HG03439 (cell line): Measurements from ENCODE around the gene PCDHGA12.
"Not testable (repeated sequence)": the region's sequence is repeated elsewhere in the genome, so short reads cannot be mapped to it uniquely, and the experiment has no call there.

Experiments
- ATAC-seq: cut with Tn5 transposase; IDR thresholded peaks from one replicate; pipeline ENCODE4 v1.9.1; 2021; ENCODE audit warnings: mild to moderate bottlenecking, moderate library complexity; ENCODE audit not compliant: unreplicated experiment

The PCDHGA12 gene

DNA sequence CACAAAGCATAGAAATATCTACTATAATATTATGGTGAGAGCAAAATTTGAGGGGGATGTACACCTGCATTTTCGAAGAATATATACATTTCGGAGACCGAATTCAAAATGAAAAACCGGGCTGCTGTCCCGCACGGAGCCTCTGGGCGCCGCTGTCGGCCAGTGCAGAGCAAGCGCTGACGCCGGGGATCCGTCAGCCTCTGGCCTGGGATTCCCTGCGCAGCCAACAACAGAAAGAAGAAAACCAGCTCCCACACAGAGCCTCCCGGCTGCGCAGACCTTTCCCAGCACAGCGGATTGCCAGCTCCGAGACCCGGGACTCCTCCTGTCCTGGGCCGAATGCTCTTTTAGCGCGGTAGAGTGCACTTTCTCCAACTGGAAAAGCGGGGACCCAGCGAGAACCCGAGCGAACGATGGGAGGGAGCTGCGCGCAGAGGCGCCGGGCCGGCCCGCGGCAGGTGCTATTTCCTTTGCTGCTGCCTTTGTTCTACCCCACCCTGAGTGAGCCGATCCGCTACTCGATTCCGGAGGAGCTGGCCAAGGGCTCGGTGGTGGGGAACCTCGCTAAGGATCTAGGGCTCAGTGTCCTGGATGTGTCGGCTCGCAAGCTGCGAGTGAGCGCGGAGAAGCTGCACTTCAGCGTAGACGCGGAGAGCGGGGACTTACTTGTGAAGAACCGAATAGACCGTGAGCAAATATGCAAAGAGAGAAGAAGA lies 22.4 kb upstream of the PCDHGA12 start, which contains the start of gene PCDHGB6:
Gene PCDHGB6 (plus strand): TSS at position 232 of the 716 bp plus-strand sequence. CDS start 182 bp downstream, at position 414.
- ATAC-seq: not testable (repeated sequence)

DNA sequence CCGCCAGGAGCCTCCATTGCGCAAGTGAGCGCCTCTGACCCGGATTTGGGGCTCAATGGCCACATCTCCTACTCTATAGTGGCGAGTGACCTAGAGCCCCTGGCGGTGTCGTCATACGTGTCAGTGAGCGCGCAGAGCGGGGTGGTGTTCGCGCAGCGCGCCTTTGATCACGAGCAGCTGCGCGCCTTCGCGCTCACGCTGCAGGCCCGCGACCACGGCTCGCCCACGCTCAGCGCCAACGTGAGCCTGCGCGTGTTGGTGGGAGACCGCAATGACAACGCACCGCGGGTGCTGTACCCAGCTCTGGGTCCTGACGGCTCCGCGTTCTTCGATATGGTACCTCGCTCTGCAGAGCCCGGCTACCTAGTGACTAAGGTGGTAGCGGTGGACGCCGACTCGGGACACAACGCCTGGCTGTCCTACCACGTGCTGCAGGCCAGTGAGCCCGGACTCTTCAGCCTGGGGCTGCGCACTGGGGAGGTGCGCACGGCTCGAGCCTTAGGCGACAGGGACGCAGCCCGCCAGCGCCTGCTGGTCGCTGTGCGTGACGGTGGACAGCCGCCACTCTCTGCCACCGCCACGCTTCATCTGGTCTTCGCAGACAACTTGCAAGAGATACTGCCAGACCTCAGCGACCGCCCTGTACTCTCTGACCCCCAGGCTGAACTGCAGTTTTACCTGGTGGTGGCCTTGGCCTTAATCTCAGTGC lies 20.6 kb upstream of the PCDHGA12 start:
- no peak for ATAC-seq

DNA sequence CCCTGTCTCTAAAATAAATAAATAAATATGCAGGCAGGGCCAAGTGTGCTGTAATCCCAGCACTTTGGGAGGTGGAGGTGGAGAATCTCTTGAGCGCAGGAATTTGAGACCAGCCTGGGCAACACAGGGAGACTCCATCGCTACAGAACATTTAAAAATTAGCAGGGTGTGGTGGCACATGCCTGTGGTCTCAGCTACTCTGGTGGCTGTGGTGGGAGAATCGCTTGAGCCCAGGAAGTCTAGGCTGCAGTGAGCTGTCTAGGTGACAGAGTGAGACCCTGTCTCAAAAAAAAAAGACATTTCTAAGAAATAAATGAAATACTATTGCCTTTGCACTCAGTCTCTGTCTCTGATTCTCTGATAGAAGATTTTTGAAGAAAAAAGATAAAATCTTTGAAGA lies 18.7 kb upstream of the PCDHGA12 start:
- ATAC-seq: no peak

DNA sequence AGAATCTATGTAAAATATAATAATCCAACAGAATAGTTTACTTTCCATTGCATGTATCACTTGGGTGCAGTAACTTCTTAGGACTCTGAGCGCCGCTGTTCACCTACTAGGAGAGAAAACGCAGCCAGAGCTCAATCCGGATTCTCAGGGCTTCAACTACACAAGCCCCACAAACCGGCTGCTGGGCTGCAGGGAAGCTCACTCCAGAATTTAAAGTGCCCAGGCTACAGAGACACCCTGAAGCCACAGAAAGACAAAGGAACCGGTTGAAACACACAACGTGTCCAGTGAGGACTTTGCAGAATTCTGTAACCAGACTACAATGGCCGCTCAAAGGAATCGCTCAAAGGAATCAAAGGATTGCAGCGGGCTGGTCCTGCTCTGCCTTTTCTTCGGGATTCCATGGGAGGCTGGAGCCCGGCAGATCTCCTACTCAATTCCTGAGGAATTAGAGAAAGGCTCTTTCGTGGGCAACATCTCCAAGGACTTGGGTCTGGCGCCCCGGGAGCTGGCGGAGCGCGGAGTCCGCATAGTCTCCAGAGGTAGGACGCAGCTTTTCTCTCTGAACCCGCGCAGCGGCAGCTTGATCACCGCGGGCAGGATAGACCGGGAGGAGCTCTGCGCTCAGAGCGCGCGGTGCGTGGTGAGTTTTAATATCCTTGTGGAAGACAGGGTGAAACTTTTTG lies 17.3 kb upstream of the PCDHGA12 start, which contains the start of gene PCDHGA10:
Gene PCDHGA10 (plus strand): TSS at position 134 of the 686 bp plus-strand sequence. CDS start 189 bp downstream, at position 323.
- ATAC-seq: peak; percentile 70

DNA sequence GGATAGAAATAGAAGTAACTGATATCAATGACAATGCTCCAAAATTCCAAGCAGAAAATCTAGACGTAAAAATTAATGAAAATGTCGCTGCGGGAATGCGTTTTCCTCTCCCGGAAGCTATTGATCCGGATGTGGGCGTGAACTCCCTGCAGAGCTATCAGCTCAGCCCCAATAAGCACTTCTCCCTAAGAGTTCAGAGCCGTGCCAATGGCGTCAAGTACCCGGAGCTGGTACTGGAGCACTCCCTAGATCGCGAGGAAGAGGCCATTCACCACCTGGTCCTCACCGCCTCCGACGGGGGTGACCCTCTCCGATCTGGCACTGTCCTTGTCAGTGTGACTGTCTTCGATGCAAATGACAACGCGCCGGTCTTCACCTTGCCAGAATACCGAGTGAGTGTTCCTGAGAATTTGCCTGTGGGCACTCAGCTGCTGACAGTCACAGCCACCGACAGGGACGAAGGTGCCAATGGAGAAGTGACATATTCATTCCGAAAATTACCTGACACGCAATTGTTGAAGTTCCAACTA lies 16.7 kb upstream of the PCDHGA12 start:
- no peak for ATAC-seq

DNA sequence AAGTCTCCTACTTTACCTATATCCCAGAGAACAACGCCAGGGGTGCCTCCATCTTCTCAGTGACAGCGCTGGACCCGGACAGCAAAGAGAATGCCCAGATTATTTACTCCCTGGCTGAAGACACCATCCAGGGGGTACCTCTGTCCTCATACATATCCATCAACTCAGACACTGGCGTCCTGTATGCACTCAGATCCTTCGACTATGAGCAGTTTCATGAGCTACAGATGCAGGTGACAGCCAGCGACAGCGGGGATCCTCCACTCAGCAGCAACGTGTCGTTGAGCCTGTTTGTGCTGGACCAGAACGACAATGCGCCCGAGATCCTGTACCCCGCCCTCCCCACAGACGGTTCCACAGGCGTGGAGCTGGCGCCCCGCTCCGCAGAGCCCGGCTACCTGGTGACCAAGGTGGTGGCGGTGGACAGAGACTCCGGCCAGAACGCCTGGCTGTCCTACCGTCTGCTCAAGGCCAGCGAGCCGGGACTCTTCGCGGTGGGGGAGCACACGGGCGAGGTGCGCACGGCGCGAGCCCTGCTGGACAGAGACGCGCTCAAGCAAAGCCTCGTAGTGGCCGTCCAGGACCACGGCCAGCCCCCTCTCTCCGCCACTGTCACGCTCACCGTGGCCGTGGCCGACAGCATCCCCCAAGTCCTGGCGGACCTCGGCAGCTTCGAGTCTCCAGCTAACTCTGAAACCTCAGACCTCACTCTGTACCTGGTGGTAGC lies 15.6 kb upstream of the PCDHGA12 start:
- ATAC-seq: not testable (repeated sequence)

DNA sequence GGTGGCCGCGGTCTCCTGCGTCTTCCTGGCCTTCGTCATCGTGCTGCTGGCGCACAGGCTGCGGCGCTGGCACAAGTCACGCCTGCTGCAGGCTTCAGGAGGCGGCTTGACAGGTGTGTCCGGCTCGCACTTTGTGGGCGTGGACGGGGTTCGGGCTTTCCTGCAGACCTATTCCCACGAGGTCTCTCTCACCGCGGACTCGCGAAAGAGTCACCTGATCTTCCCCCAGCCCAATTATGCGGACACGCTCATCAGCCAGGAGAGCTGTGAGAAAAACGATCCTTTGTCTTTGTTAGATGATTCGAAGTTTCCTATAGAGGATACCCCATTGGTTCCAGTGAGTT lies 15.1 kb upstream of the PCDHGA12 start:
- not testable (repeated sequence) for ATAC-seq

DNA sequence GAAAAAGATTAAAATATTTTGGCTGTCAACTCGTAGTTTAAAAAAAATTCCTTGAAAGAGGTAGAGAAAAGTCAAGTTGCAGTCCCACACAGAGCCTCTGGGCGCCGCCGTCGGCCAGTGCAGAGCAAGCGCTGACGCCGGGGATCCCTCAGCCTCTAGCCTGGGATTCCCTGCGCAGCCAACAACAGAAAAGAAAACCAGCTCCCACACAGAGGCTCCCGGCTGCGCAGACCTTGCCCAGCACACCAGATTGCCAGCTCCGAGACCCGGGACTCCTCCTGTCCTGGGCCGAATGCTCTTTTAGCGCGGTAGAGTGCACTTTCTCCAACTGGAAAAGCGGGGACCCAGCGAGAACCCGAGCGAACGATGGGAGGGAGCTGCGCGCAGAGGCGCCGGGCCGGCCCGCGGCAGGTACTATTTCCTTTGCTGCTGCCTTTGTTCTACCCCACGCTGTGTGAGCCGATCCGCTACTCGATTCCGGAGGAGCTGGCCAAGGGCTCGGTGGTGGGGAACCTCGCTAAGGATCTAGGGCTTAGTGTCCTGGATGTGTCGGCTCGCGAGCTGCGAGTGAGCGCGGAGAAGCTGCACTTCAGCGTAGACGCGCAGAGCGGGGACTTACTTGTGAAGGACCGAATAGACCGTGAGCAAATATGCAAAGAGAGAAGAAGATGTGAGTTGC lies 12.7 kb upstream of the PCDHGA12 start, which contains the start of gene PCDHGB7:
Gene PCDHGB7 (plus strand): TSS at position 184 of the 679 bp plus-strand sequence. CDS start 183 bp downstream, at position 367.
- not testable (repeated sequence) for ATAC-seq

DNA sequence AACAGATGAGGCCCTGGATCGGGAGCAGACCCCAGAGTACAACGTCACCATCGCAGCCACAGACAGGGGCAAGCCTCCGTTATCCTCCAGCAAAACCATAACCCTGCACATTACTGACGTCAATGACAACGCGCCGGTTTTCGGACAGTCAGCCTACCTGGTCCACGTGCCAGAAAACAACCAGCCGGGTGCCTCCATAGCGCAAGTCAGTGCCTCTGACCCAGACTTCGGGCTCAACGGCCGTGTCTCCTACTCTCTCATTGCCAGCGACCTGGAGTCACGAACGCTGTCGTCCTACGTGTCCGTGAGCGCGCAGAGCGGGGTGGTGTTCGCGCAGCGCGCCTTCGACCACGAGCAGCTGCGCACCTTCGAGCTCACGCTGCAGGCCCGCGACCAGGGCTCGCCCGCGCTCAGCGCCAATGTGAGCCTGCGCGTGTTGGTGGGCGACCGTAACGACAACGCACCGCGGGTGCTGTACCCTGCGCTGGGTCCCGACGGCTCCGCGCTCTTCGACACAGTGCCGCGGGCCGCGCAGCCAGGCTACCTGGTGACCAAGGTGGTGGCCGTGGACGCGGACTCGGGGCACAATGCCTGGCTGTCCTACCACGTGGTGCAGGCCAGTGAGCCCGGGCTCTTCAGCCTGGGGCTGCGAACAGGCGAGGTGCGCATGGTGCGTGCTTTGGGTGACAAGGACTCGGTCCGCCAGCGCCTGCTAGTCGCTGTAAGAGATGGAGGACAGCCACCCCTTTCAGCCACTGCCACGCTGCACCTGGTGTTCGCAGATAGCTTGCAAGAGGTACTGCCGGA lies 11.0 kb upstream of the PCDHGA12 start:
- no peak for ATAC-seq

DNA sequence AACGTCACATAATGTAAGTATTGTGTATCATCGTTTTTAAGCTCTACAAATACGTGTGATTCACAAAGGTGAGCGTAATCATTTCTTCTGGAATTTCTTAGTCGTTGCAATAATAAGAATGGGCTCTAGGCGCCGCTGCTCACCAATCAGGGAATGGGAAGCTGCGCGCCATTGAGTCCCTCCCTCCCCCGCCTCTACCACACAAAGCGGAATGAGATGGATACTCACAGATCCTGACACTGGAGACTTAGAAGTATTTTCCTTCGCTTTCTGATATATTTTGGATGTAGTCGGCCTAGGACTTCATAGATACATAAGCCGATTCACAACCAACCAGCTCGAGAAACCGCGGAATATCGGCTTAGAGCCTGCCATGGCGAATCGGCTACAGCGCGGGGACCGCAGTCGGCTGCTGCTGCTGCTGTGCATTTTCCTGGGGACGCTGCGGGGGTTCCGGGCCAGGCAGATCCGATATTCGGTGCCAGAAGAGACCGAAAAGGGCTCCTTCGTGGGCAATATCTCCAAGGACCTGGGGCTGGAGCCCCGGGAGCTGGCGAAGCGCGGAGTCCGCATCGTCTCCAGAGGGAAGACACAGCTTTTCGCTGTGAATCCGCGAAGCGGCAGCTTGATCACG lies 9.3 kb upstream of the PCDHGA12 start, which contains the start of gene PCDHGA11:
Gene PCDHGA11 (plus strand): TSS at position 197 of the 634 bp plus-strand sequence. CDS start 177 bp downstream, at position 374.
- ATAC-seq: peak; percentile 60

DNA sequence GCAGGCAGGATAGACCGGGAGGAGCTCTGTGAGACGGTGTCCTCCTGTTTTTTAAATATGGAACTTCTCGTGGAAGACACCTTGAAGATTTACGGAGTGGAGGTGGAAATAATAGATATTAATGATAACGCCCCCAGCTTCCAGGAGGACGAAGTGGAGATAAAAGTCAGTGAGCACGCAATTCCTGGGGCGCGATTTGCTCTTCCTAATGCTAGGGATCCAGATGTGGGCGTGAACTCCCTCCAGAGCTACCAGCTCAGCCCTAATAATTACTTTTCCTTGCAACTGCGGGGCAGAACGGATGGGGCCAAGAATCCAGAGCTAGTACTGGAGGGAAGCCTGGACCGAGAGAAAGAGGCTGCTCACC lies 8.8 kb upstream of the PCDHGA12 start:
- no peak for ATAC-seq

DNA sequence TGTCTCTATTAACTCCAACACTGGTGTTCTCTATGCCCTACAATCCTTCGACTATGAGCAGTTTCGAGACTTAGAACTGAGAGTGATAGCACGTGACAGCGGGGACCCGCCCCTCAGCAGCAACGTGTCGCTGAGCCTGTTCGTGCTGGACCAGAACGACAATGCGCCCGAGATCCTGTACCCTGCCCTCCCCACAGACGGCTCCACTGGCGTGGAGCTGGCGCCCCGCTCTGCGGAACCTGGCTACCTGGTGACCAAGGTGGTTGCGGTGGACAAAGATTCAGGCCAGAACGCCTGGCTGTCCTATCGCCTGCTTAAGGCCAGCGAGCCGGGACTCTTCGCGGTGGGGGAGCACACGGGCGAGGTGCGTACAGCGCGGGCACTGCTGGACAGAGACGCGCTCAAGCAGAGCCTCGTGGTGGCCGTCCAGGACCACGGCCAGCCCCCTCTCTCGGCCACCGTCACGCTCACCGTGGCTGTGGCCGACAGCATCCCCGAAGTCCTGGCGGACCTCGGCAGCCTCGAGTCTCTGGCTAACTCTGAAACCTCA lies 7.5 kb upstream of the PCDHGA12 start:
- no peak for ATAC-seq

DNA sequence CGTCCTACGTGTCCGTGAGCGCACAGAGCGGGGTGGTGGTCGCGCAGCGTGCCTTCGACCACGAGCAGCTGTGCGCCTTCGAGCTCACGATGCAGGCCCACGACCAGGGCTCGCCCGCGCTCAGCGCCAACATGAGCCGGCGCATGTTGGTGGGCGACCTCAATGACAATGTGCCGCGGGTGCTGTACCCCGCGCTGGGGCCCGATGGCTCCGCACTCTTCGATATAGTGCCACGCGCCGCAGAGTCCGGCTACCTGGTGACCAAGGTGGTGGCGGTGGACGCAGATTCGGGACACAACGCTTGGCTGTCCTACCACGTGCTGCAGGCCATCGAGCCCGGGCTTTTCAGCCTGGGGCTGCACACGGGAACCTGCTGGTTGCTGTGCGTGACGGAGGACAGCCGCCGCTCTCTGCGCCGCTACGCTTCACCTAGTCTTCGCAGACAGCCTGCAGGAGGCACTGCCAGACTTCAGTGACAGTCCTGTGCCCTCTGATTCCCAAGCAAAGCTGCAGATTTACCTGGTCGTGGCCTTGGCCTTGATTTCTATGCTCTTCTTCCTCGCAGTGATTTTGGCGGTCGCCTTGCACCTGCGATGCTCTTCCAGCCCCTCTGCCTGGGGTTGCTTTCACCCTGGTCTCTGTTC lies 2.4 kb upstream of the PCDHGA12 start:
- no peak for ATAC-seq

DNA sequence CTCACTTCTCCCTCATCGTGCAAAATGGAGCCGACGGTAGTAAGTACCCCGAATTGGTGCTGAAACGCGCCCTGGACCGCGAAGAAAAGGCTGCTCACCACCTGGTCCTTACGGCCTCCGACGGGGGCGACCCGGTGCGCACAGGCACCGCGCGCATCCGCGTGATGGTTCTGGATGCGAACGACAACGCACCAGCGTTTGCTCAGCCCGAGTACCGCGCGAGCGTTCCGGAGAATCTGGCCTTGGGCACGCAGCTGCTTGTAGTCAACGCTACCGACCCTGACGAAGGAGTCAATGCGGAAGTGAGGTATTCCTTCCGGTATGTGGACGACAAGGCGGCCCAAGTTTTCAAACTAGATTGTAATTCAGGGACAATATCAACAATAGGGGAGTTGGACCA lies 979 bp downstream of the PCDHGA12 start:
- ATAC-seq: peak; percentile 48

DNA sequence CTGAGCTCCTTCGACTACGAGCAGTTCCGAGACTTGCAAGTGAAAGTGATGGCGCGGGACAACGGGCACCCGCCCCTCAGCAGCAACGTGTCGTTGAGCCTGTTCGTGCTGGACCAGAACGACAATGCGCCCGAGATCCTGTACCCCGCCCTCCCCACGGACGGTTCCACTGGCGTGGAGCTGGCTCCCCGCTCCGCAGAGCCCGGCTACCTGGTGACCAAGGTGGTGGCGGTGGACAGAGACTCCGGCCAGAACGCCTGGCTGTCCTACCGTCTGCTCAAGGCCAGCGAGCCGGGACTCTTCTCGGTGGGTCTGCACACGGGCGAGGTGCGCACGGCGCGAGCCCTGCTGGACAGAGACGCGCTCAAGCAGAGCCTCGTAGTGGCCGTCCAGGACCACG lies 2.0 kb downstream of the PCDHGA12 start:
- ATAC-seq: not testable (repeated sequence)

DNA sequence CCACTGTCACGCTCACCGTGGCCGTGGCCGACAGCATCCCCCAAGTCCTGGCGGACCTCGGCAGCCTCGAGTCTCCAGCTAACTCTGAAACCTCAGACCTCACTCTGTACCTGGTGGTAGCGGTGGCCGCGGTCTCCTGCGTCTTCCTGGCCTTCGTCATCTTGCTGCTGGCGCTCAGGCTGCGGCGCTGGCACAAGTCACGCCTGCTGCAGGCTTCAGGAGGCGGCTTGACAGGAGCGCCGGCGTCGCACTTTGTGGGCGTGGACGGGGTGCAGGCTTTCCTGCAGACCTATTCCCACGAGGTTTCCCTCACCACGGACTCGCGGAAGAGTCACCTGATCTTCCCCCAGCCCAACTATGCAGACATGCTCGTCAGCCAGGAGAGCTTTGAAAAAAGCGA lies 2.4 kb downstream of the PCDHGA12 start:
- ATAC-seq: not testable (repeated sequence)

DNA sequence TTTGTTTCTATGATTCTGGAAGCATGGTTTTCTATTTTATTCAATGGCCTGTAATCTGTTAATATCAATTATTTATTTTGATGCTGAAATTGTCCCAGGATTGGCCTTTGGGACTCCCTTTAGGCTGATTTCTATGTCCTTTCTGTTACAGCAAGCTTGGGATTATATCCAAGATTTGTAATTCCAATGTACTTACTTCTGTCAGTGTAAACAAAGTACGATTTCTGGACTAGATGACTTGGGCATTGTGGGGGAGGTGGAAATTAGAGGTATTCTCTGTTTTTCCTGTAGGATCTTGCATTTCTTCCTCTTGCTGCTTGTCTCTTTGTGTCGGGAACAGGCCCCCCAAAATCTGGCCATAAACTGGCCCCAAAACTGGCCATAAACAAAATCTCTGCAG lies 3.7 kb downstream of the PCDHGA12 start:
- ATAC-seq: no peak

DNA sequence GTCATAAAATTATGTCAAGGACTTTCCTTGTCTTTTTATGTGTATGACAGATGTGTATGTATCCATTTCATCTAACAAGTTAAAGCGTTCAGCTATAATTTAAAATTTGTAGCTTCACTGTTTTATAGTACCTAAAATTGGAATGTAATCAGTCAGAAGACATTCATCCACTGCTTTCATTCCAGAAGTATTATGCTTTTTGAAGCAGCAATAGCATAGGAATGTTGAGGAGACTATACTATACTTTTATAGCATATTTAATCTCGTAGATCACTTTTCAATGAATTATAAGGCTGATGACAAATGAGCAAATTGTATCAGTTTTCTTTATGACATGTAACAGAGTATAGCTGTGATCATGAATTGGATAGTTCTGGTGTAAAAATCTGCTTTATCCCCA lies 6.9 kb downstream of the PCDHGA12 start:
- no peak for ATAC-seq
